GM12891 (cell line): Measurements from ENCODE around the gene SETBP1.

Experiments
- PAX5 ChIP-seq: IDR thresholded peaks from 2 replicates; pipeline ENCODE4 v1.6.1; 2011; ENCODE audit warnings: low read length, moderate library complexity, mild to moderate bottlenecking; ENCODE audit not compliant: insufficient read depth, severe bottlenecking
- POLR2A ChIP-seq: IDR thresholded peaks from 2 replicates; pipeline ENCODE4 v1.6.1; 2011; ENCODE audit warnings: low read depth, low read length, control low read depth
- POLR2AphosphoS5 ChIP-seq: IDR thresholded peaks from 2 replicates; pipeline ENCODE4 v1.6.1; 2011; ENCODE audit warnings: low read depth, low read length, control low read depth
- POU2F2 ChIP-seq: IDR thresholded peaks from 2 replicates; pipeline ENCODE4 v1.6.1; 2011; ENCODE audit warnings: low read depth, mild to moderate bottlenecking, control low read depth, low read length, moderate library complexity
- SPI1 ChIP-seq: IDR thresholded peaks from 2 replicates; pipeline ENCODE4 v1.6.1; 2011; ENCODE audit warnings: low read depth, low read length, control low read depth
- TAF1 ChIP-seq: IDR thresholded peaks from 2 replicates; pipeline ENCODE4 v1.6.1; 2011; ENCODE audit warnings: low read depth, low read length, control low read depth

- TF ChIP-seq POLR2A, result no peak
- TF ChIP-seq POLR2AphosphoS5, result no peak
- TF ChIP-seq TAF1, result no peak
- no peak for TF ChIP-seq PAX5
- no peak for TF ChIP-seq POU2F2
- no peak for TF ChIP-seq SPI1
Observed at GRCh38 chr18:45109271-45109670, 428.6 kb downstream of the SETBP1 start.
